GM18861 (cell line): ENCODE data around the gene SOX6.

Experiments
- ATAC-seq: cut with Tn5 transposase; IDR thresholded peaks from one replicate; pipeline ENCODE4 v1.9.1; 2021; ENCODE audit not compliant: unreplicated experiment

The SOX6 gene

DNA sequence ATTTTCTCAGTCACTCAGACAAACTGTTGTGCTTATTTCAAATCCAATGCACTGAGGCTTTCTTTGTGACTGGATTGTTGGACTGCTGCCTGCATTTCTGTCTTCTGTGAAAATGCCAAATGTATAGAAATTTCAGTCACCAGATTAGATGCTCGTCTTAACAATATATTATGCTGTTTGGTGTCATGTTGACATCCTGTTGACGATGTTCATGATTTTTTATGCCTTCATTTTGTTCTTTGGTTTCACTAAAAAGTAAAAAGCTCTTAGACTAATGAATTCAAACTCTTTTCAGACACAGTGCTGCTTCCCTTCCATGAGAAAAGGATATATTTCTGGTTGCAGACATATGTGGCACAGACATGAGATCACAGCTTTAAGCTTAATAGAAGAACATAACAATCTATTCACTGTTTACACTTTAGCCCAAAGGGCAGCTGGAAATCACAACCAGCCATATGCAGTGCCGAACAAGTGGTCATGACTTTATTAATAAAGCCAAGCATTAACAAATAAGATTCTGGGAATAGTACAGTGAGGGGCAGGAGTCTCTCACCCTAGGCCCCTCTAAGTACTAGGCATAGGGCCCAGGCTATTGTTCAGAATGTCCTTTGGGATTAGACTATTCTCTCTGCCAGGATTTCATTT lies 9.4 kb upstream of the SOX6 start:
- ATAC-seq, result no peak

DNA sequence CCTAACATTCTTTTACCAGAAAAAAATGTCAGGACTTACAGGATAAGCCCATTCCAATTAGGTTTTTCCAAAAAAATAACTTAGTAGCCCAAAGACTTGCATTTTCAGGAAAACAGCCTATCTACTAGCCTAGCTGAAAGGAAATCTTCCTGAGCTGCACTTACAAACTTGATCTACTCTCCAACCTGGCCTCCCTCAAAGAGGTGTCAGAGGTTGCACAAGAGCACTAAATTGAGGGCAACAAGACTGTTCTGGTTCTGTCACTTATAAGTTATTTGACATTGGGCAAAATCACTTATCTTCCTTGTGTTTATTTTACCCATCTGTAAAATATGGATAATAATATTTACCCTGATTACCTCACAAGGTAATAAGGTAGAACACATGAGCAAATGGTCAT lies 7.9 kb upstream of the SOX6 start:
- no peak for ATAC-seq

DNA sequence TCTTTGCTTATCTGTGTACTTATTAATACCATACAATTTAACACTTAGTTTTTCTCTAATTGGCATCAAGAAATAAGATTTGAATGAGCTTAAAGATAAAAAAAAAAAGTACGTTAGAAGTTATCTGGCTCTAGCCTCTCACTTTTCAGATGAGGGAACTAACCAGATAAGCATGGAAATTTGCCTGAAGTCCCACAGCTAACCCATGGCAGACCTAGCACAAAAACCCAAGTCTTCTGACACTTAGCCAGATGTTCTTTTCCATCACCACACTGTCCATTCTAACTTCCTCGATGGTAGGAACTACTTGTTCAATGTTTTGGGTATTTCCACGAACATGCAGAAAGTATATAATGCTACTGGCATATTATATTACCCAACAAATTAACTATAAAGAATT lies 7.4 kb upstream of the SOX6 start:
- ATAC-seq, result no peak

DNA sequence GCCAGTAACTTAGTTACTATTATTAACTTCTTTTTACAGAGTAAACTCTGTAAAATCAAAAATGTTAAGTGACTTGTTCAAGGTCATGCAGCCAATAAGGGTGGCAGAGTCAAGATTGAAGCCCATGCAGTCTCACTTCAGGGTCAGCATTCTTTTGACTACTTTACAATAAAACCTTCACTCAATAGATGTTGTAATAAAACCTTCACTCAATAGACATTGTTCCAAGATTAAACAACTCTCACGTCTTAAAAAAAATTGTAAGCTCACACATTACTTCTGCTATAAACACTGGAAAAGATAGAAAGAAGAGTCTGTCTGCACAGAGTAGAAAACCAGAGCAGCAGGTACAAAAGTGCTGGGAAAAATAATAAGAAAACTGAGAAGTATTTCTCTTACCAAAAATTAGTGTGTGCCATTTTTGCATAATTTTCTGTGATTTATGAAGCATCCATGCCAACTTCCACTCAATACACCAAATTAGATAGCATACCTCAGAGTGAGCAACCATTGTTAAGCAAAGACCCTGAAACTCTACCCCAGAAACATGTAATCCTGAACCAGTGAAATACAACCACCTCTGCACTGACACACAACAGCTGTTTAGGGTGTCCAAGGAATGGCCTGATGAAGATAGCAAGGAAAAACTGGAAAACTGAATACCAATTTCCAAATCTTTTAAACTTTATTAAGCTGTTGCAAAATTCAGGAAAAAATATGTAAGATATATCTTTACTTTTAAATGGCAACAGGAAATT lies 4.9 kb upstream of the SOX6 start:
- ATAC-seq, result no peak

DNA sequence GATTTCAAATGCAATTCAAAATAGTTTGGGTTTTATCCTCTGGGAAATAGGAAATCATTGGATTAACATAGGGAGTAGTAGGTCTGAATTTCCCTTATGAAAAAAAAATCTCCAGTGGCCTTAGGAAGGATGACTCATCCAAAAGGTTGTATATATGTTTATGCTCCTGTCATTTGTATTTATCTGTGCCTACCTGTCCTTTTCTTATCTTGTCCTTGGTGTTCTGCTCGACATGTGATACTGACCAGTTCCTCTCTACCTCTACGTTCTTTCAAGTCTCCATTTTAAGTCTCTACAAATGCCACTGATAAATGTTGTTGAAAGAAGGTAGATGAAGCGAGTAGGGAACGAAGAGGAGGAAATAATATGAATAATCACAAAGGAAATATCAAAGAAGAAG lies 3.0 kb upstream of the SOX6 start:
- ATAC-seq, result no peak

DNA sequence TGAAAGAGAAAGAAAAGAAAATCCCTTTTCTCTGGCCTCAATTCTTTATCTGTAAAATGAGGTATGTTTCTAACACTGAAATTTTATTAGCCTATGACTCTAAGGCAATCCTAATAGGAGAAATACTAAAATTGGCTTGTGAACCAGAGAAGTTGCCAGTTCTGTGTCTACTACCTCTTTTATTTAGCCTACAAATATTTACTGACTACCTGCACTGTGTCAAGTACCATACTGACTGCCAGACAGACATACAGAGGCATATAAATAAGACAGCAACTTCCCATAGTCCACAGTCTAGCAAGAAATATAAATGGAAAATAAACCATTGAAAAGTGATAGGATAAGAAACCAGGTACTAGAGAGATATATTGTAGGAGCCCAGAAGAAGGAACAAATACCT lies 2.4 kb upstream of the SOX6 start:
- ATAC-seq, result no peak

DNA sequence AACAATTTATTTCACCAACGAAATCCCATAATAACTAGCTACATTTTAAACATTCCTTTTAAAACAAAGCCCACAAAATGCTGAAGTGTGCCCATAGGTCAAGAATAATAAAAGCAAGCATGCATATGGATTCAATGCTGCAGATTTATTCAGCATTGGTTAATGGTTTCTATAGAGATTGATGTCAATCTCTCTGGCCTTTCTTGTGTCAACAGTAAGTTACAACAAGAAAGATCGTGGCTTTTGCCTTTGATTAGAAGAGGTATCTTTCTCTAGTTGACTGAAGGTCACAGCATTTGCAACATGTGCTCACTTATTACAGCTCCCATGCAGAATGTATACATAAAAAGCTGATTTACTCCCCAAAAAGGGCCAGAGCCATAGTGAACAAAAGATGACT lies 1.4 kb upstream of the SOX6 start:
- no peak for ATAC-seq

DNA sequence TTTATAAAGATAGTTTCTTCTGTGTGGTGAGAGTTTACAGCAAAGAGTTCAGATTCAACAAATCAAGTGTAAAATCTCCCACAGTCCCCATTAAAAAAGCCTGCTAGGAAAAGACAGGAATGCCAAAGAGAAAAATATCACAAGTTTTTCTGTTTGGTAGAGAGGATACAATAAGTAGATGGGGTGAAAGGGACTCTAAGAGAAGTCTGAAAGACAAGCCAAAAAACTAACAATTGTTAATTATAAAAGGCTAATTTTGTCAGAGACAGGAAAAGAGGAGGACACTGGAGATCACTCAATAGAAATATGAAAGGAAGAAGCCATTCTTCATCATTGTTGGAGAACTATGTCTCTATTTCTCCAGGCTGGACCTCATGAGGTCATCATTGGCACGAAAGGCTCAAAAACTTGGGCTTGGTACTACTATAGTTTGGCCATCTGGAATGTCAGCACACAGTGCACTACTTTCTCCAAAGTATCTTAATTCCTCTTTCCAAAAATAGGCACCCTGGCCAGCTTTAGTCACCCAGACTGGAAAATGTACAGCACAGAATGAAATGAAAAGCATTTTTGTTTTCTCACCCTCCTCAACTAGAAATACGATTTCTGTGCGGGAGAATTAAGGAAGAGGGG lies 531 bp upstream of the SOX6 start:
- ATAC-seq, result no peak

DNA sequence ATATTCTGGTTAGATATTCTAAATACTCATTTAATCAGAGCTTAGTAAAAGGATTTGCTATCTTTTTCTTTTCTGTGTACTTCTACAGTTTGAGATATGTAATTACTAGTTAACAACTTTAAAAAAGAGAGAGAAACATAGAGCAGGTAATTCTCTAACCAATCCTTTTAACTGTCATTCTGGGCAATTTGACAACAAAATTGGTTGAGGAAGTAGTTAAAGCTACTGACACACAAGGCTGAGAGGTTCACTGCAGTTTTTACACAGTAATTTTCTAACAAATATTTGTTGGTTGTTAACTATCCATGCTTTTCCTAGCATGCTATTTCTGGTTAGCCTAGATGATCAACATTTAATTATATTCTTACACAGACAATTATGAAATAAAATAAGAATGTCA lies 3.6 kb downstream of the SOX6 start:
- no peak for ATAC-seq

DNA sequence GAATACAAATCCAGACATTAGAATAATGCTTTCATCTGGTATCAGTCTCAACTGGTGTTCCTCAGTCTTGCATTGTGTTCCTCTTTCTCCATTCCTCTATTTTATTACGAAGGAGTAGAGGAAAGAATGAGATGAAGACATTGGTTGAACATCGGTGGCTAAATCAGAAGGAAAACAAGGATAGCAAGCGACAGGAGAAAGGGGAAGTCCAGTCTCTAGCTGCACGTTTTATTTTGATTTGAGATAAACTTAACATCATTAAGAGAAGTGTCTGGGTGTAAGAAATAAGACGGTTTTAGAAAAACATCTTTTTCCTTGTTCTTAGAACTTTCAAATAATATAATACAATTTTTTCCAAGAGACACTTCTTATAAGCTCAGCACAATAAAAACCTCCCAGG lies 6.2 kb downstream of the SOX6 start:
- no peak for ATAC-seq

DNA sequence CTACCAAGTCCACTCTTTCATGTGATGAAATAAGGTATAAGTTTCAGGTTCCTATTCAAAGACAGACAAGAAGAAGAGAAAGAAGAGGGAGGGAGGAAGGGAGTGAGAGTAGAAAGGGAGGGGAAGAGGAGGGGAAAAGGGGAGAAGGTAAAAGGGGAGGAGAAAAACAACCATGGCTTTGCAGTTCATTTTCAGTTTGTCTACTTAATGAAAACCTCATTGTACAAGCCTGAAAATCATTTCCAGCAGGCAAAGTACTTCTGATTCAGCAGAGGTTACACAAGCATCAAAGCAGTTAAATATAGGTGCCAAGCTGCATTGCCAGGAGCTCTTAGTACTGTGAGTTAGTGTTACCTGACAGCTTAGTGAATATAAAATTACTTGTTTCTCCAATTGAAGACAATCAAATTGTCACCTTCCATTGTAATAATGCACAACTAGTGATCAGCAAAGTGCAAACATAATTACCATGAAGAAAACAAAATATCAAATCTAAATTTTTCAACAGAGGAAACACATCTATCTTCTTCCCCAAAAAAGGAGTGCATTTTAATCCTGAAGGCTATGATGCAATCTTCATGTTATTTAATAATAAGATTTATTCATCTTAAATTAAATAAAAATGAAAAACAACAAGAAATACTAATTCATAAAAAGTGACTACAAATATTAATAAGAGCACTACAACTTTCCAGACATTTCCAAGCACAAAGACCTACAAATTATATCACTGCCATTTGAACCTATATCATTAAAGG lies 8.2 kb downstream of the SOX6 start:
- ATAC-seq, result no peak

DNA sequence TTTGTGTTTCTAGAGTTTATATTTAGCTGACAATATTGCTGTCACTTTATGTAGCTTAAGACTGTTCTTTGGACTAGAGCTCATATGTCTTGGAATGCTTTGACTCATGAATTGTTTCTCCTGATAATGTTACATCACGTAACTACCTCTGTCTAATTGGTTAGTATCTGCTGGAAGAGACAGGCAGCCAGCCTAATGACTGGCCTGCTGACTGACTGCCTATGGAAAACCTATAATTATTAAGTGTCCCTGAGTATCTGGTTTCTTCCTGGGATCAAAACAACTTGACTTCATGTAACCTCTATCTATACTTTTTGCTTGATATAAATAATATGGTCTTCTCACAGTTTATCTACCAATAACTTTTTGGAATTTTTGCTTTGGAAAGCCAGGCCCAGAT lies 9.4 kb downstream of the SOX6 start:
- ATAC-seq, result no peak

DNA sequence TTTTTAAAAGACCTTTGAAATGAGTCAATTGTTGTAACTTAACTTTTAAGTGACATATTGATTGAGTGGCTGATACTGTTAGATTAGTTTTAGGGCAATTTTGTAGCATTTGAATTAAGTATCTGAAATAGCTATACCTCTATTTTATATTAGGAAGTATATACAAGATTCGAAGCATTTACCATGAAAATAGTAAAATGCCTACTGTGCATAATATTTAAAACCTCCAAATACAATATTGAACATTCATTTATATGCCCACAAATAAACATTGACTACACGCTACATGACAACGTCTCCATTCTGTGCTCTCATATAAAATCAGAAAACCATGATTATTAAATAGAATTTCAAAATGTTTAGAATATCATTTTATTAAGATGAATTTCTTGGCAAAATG lies 14.5 kb downstream of the SOX6 start:
- ATAC-seq, result no peak

DNA sequence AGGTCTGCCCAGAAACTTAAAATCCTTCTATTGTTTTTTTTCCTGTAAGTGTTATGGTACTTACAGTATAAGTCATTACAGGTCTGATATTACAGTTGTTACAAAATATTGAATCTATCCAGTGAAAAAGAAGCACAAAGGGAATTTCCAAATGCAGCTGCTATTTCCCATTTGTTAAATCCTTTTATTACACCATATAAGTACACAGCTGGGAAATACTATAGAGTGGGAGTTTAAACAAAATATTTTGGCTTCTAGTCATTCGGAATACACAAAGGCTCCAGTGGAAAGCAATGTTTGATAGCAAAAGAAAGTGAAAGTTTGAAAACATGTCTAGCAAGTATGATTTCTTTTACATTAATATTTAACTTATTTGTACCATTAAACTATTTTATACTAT lies 18.0 kb downstream of the SOX6 start:
- no peak for ATAC-seq

DNA sequence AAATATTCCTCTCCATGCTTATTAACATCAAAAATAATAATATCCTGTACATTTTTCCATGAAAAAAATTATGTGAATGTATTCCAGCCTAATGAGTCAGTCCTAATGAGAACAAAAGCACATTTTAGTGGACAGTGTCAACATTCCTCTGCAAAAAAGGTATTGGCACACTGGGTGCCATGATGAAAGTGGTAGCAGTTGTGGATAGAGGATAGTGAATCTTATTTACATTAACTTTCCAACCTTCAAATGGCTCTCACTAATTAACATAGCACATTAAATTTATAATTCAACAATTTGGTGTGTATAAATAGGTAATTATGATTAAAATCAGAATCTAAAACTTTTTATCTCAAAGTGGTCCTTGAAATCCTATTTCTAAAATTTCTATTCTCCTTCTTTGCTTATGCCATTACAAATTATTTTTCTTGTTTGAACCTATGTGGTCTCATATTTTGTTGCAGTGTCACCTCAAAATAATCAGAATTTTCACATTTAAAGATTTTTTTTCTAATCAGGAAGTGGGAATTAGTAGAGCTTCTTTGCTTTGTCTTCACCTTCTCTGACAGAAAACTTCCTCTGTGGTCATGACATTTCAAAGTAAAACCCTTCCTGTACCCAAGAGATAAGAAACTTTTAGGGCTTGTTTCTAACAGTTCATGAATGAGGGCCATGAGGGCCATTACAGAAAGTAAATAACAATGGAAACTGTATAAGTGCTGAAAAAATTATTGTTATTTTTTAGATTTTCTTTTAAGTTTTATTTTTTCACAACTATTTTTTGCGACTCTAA lies 18.7 kb downstream of the SOX6 start:
- no peak for ATAC-seq

DNA sequence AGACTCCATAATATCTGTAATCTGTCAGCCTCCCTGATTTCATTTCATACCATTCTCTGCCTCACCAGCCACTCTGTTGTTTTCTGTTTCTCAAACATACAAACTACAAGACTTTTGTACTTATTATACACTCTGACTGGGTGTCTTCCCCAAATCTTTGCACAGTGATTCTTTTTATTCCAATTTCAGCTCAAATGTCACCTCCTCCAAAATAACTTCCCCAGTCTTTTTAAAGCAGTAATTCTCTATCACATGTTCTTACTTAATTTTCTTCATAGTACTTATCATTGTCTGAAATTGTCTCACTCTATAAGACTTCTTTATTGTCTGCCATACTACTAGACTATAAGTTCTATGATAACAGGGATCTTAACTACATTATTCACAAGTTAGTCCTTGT lies 19.6 kb downstream of the SOX6 start:
- no peak for ATAC-seq

DNA sequence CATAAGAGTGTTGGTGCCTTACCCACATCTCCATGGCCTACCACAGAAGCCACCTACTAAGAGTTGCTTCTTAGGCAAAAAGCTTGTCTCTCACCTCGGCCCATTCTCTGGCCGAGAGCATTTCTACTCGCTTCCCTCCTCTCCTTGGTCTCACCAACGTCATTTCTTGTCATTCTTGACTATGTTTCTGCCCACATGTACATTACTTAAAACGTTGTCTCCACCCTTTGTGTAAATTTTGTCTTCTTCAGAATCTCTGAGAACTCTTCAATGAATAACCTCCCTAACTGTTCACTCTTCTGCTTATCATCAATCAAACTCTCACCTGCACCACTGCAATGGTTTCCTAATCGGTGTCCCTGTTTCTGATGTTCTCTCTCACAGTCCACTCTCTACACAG lies 20.1 kb downstream of the SOX6 start:
- no peak for ATAC-seq

DNA sequence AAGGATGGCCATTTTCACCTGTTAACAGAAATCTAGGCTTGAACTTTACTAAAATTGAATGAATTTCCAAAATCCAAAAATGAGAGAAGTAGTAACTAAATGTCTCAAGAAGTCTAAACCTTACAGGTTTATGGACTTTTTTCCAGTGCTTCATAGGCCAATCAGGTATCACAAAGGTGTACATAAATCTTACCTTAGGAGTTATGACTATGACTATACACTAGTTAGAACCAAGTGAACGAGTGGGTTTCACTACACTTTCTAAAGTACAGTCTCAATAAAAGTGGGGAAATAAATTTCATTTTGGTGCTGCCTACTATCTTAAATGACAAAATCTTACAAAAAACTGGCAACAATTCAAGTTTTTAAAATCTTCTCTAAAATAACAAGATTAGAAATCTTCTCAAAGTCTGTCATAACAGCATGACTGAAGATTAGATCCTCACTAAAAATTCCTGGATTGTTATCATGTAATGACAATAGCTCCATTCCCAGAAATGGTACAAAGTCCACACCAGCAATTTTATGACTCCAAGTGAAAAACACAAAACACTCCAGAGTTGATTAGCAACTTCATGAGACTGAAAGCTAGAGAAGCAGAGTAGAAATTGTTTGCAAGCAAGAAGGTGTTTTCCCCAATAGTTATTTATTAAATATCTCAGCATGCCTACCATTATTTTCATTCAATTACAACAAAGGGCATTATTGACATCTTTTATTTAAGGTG lies 20.9 kb downstream of the SOX6 start:
- ATAC-seq, result no peak

DNA sequence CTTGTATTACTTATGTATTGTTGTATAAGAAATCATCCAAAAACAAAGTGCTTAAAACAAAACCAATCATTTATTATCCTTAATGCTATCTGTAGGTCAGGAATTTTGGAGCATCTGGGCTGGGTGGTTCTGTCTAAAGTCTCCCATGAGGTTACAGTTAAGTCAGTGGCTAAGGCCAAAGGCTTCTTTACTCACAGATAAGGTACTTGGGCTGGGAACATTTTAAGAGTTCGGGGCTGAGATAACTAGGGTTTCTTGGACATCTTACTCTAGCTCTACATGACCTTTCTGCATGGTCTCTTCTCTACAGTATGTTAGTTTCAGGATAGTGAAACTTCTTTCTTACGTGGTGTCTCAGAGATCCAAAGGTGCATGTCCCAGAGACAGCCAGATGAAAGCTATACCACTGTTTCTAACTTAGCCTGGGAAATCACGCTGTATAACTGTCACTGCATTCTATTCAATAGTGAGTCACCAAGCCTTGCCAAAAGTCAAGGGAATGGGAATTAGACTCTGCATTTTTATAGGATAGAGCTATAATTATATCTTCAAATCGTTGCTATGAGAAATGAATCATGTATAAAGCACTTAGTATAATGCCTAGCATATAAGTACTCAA lies 29.6 kb downstream of the SOX6 start:
- ATAC-seq, result no peak

DNA sequence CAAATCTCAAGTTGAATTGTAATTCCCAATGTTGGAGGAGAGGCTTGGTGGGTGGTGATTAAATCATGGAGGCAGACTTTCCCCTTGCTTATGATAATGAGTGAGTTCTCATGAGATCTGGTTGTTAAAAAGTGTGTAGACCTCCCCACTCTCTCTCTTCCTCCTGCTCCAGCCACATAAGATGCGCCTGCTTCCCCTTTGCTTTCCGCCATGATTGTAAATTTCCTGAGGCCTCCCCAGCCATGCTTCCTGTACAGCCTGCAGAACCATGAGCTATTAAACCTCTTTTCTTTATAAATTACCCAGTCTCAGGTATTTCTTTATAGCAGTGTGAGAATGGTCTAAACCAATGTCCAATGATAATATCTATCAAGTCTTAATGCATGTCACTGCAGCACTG lies 34.2 kb downstream of the SOX6 start:
- ATAC-seq, result no peak
